ENCODE results near the gene SRSF10.

- TF ChIP-seq HNRNPUL1 (IDR thresholded peaks at IDR 0.05; ENCODE audit: low read length): no peak
- TF ChIP-seq TEAD2 (tag; IDR thresholded peaks at IDR 0.05): no peak
- no peak for TF ChIP-seq ATF3 (IDR thresholded peaks at IDR 0.05)
- TF ChIP-seq ATF3 (CRISPR knock-in tag; conservative IDR thresholded peaks at IDR 0.05): no peak
- no peak for TF ChIP-seq TCF7L2 (IDR thresholded peaks at IDR 0.05; ENCODE audit: low read depth, low read length)
- no peak for TF ChIP-seq POLR2A (conservative IDR thresholded peaks at IDR 0.05)
- no peak for TF ChIP-seq CTCF (IDR thresholded peaks at IDR 0.05 in 2 of 3, conservative IDR thresholded peaks at IDR 0.05 in 1 of 3; ENCODE audit: insufficient read depth in 2 of 3, low read depth in 1 of 3, low read length in 3 of 3)
- no peak for TF ChIP-seq NFIC (IDR thresholded peaks at IDR 0.05)
- no peak for TF ChIP-seq GTF2F1 (IDR thresholded peaks at IDR 0.05; ENCODE audit: low read depth, low read length)
- no peak for TF ChIP-seq ZNF695 (CRISPR knock-in tag; IDR thresholded peaks at IDR 0.05)
- TF ChIP-seq PRMT5 (CRISPR knock-in tag; IDR thresholded peaks at IDR 0.05): no peak
- no peak for TF ChIP-seq POLR2AphosphoS2 (IDR thresholded peaks at IDR 0.05; ENCODE audit: low read length)
Observed at GRCh38 chr1:23978805-23979204, 1.3 kb downstream of the SRSF10 start.

All from K562 (cell line).